T47D (cell line): ENCODE results near the gene GLO1.

Experiments used
- DNase-seq, 2 experiments: peaks; one replicate each; pipeline versions ENCODE4 v3.0.0 to v3.0.0-alpha.2; 2011 to 2012; ENCODE audit warnings: low read depth in 1 of 2, low spot score in 1 of 2
- JUND ChIP-seq: IDR thresholded peaks from 2 replicates; pipeline ENCODE4 v1.6.1; 2012; ENCODE audit warnings: low read depth
- in situ Hi-C: cut with HindIII; loops from 2 replicates; pipeline ENCODE4 v1.10.0; 2016; ENCODE audit warnings: low sequenced_read_pairs, low pct_unique_long_range_greater_than_20kb

GLO1 gene

DNA sequence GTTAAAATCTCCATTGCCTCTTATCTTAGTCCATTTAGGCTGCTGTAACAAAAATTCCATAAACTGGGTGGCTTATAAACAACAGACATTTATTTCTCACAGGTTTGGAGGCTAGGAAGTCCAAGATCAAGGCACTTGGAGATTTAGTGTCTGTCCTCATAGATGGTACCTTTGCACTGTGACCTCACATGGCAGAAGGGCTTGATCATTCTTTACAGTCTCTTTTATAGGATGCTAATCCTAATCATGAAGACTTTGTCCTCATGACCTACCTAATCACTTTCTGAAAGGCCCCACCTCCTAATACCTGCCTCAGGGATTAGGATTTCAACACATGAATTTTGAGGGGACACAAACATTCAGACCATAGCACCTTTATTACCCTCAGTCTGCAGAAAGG is 6.6 kb downstream of the GLO1 start:
- no peak for DNase-seq
- TF ChIP-seq JUND, result no peak
- in situ Hi-C loops, result no loop called here

- in situ Hi-C loops, result no loop called here
- DNase-seq, result no peak
- TF ChIP-seq JUND, result no peak
Measured at GRCh38 chr6:38695933-38696332, 7.0 kb downstream of the GLO1 start.

GRCh38 chr6:38695227-38695900 is 7.6 kb downstream of the GLO1 start:
- no peak for DNase-seq
- in situ Hi-C loops, result no loop called here
- no peak for TF ChIP-seq JUND

GRCh38 chr6:38688579-38689087 is 14.3 kb downstream of the GLO1 start:
- TF ChIP-seq JUND, result no peak
- DNase-seq, result no peak
- in situ Hi-C loops, result no loop called here

- TF ChIP-seq JUND, result no peak
- in situ Hi-C loops, result no loop called here
- no peak for DNase-seq
Measured at GRCh38 chr6:38687549-38687948, 15.4 kb downstream of the GLO1 start.

- in situ Hi-C loops, result no loop called here
- no peak for TF ChIP-seq JUND
- no peak for DNase-seq
Measured at GRCh38 chr6:38687043-38687353, 15.9 kb downstream of the GLO1 start.

DNA sequence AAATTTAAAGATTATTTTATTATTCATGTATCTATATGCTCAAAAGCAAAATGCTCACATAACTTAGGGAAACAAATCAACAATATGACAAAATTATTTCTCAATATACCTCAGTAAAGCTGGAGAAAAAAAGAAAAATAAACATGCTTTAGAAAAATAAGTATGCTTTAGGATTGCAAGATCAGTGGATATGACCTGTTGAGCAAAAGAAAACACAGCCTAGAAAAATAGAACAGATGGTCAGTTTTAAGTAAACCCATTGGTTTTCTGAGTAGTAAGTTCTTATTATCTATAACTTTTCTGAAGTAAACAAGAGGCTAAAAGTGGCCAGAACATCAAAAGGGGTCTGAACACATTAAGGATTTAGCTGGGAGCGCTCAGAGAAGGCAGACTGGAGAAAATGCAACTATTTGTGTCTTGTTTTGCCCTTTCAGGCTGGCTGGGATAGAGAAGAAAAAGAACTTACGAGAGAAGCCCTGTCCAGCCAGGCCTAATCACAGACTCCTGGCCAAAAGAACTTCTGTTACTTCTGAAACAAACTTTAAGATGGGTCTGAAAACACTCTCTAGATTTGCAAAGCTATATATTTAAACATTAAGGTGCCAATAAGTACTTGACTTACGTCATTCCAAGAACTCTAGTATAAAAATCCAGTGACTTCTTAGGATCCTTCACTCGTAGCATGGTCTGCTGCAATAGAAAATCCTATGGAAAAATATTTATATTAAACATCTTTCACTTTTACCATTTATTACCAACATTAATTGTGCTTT is 16.5 kb downstream of the GLO1 start:
- no peak for DNase-seq
- no peak for TF ChIP-seq JUND
- in situ Hi-C loops, result no loop called here

- no peak for TF ChIP-seq JUND
- no peak for DNase-seq
- in situ Hi-C loops, result no loop called here
Measured at GRCh38 chr6:38684904-38685303, 18.0 kb downstream of the GLO1 start.

GRCh38 chr6:38684237-38684636 is 18.7 kb downstream of the GLO1 start:
- DNase-seq, result no peak
- in situ Hi-C loops, result no loop called here
- no peak for TF ChIP-seq JUND

DNA sequence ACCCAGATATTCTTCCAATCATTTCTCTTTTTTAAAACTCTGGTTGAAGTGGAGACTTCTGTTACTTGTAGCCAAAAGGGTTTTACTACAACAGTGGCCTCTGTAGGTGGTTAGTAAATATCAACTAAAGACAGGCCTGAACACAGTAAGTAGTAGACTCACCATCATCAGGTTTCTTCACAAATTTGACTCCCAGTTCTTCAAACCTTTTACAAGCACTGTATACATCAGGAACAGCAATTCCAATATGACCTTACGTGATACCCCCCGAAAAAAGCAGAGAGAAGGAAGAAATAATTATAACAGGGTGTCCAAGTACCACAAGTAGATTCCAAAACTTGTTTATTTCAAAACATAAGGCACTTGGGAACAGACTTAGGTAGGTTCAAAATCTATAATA is 21.1 kb downstream of the GLO1 start:
- DNase-seq, result no peak
- in situ Hi-C loops, result no loop called here
- TF ChIP-seq JUND, result no peak

DNA sequence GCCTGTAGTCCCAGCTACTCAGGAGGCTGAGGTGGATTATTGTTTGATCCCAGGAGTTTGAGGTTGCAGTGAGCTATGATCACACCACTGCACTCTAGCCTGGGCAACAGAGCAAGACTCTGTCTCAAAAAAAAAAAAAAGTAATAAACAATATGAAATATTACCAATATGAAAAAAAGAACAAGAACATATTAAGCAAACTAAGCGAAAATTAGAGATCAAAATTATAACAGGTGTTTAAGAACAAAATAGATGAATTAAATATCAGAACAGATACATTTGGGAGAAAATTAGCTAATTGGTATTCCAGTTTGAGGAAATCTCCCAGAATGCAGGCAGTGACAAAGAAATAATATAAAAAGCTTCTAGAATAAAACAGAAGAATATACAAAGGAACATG is 23.3 kb downstream of the GLO1 start:
- no peak for TF ChIP-seq JUND
- no peak for DNase-seq
- in situ Hi-C loops, result no loop called here

DNA sequence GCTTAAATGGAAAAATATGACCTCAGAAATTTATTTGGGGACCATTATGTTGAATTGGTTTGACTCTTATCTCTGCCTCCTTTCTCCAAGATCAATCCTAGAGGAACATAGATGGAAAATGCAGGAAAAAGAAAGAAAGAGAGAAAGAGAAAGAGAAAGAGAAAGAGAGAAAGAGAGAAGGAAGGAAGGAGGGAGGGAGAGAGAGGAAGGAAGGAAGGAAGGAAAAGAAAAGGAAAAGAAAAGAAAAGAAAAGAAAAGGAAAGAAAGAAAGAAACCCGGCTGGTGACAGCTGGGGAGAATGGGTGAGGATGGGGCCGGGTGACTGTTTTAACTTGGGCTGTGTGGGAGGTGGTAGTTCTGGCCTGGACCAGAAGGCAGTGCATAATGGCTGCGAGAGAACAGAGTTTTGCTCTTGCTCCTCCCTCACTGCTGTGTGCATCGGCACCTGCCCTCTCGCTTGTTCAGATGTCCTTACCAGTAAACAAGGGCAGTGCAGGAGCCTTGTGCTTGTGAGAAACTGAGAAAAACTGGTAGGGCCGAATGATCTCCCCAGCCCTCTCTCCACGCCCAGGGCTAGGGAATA is 24.7 kb downstream of the GLO1 start:
- no peak for DNase-seq
- no peak for TF ChIP-seq JUND
- in situ Hi-C loops, result no loop called here

DNA sequence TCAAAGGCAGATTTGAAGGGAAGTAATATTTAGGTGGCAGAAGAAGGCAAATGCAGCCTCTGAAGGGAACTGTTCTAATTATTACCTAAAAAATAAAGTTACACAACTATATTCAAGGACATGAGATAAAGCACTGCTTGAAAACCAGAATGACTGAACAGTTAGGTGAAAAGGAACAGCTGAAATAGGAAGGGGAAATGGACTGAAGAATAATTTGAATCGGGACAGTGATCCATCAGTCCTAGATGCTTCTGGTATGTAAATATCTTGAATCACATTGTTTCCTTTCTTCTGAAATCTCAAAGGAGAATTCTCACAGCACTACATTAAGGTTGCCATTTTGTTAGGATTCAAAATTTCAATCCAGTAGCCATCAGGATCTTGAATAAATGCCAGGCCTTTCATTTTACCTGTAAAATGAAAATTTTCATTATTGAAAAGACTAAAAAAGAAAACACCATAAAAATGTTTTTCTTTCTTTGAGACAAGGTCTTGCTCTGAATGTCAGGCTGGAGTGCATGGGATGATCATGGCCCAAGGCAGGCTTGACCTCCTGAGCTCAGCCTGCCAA is 25.9 kb downstream of the GLO1 start:
- in situ Hi-C loops, result no loop called here
- no peak for TF ChIP-seq JUND
- no peak for DNase-seq
